ENCODE measurements around the gene CITED1. TPM values are rescaled to one million over a fixed set of nuclear protein-coding genes. Genes with fewer than 3 reads are reported as not detected.

The CITED1 gene
- total RNA-seq, 4 donors from 2014 or later: 0.45 to 1.8 (median 1.2) TPM

DNA sequence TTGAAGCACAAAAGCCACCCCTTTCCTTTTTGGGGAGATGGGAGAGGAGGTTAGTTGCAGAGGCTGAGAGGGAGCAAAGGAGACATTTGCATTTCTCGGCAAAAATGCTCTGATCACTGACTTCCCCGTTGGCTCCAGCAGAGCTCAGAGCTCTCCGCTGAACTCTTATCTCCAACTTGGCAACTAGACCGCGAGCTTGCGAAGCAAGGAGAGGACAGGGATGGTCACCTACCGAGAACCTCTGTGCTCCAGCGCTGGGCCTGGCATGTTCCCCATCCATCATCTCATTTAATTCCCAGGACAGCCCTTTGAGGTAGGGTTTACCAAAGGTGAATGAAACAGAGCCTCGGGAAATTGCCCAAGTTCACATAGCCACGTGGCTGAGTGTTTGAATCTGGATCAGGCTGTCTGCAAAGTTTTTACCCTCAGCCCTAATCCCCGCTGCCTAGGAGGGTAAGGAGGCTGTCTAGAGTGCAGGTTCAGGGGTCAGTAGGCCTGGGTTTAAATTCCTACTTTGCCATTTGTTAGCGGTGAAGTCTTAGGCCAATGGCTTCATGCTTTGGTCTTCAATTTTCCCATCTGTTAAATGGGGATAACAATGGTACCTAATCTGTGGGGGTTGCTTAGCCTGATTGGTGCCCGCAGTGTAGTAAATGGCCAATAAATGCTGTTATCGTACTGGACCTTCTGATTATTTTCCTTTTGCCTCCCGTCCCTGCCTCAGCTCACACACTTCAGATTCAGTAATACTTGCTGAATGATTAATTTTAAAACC is 3.8 kb upstream of the CITED1 start:
- H3K36me3 ChIP-seq: no peaks in the 10 kb centered on the region
- no peak for DNase-seq (ENCODE audit: extremely low spot score)
- H3K27me3 ChIP-seq: no peaks in the 10 kb centered on the region
- H3K4me1 ChIP-seq: peaks cover 21 to 66% (median 55%) of the 10 kb centered on the region in 4 donors
- H3K4me3 ChIP-seq: peak overlapping the region; percentile 44 to 70 (median 53)
- H3K9me3 ChIP-seq: no peaks in the 10 kb centered on the region
- intact Hi-C loops (cut with DNase I): loop anchor here (10.0 kb wide), 1 partner anchor 235 kb away; no protein-coding TSS in a partner anchor
- TF ChIP-seq EP300 (IDR thresholded peaks at IDR 0.05) (no peak), POLR2AphosphoS5 (IDR thresholded peaks at IDR 0.05) (no peak), POLR2A (IDR thresholded peaks at IDR 0.05; ENCODE audit: low read depth) (no peak)
- TF ChIP-seq, protein P1, sequence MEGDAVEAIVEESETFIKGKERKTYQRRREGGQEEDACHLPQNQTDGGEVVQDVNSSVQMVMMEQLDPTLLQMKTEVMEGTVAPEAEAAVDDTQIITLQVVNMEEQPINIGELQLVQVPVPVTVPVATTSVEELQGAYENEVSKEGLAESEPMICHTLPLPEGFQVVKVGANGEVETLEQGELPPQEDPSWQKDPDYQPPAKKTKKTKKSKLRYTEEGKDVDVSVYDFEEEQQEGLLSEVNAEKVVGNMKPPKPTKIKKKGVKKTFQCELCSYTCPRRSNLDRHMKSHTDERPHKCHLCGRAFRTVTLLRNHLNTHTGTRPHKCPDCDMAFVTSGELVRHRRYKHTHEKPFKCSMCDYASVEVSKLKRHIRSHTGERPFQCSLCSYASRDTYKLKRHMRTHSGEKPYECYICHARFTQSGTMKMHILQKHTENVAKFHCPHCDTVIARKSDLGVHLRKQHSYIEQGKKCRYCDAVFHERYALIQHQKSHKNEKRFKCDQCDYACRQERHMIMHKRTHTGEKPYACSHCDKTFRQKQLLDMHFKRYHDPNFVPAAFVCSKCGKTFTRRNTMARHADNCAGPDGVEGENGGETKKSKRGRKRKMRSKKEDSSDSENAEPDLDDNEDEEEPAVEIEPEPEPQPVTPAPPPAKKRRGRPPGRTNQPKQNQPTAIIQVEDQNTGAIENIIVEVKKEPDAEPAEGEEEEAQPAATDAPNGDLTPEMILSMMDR (IDR thresholded peaks at IDR 0.05): no peak
- no peak overlapping the region for H3K27ac ChIP-seq (replicated peaks in 1 of 4)
- 26% methylated on average over 14 of the region's 15 CpGs for WGBS

DNA sequence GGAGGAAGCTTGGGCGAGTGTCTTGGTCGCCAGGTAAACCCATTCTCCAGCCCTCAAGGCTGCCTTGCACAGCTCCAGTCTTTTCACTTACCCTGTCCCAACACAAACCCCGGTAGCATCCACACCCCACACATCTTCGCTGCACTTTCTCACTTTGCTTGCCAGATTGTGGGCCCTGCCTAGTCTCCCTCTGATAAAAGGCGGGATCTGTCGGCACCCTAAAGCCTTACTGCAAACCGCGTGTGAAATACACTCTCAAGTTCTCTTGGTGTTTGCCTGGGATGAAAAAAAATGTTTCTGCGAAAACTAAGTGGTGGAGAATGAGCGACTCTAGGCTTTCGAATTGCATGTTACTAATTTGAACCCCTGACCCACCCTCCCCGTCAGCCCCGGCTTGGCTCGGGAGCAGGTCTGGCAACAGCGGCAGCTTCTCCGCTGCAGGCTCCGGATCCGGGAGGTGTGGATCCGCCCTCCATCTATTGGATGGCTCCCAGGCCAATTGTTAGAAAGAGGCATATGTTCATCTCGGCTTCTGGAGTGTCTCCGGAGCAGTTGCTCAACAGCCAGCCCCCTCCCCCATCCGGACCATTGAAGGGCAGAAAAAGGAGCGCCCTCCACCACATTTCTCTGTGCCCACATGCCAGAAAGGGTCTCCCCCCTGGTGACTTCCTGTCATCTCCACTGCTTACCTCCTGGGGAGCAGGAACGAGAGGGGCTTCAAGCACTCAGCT is 3.0 kb upstream of the CITED1 start:
- H3K27me3 ChIP-seq: no peaks in the 10 kb centered on the region
- intact Hi-C loops (cut with DNase I): loop anchor here (10.0 kb wide), 1 partner anchor 236 kb away; no protein-coding TSS in a partner anchor
- no peak overlapping the region for H3K27ac ChIP-seq (replicated peaks in 1 of 4)
- peaks cover 21 to 63% (median 48%) of the 10 kb centered on the region in 4 donors for H3K4me1 ChIP-seq
- H3K4me3 ChIP-seq: peak overlapping the region; percentile 44 to 70 (median 53)
- TF ChIP-seq POLR2A (IDR thresholded peaks at IDR 0.05; ENCODE audit: low read depth) (no peak), POLR2AphosphoS5 (IDR thresholded peaks at IDR 0.05) (peak; percentile 16 to 39)
- no peaks in the 10 kb centered on the region for H3K36me3 ChIP-seq
- no peak for DNase-seq (ENCODE audit: extremely low spot score)
- H3K9me3 ChIP-seq: no peaks in the 10 kb centered on the region
- 12% methylated on average over 19 of the region's 24 CpGs for whole genome bisulfite sequencing

DNA sequence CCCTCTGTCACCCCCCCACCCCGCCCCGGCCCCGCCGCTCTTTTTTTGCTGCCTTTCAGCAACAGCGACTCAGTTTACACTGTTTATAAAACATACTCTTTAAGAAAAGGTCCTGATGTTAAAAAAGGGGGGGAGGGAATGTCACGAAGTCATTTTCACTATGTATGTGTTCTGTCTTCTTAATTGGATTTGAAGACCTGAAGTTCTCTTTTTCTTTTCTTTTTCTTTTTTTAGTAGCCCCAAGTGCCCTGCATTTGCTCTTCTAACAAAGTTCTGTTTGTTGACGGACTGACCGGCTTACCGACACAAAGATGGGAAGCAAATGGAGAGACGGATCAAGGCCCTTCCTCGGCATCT is 2.5 kb upstream of the CITED1 start:
- TF ChIP-seq POLR2A (IDR thresholded peaks at IDR 0.05; ENCODE audit: low read depth): no peak
- no peak for TF ChIP-seq POLR2AphosphoS5 (IDR thresholded peaks at IDR 0.05)
- TF ChIP-seq EP300 (IDR thresholded peaks at IDR 0.05): no peak
- TF ChIP-seq, protein P1 (IDR thresholded peaks at IDR 0.05): no peak
- H3K27me3 ChIP-seq: peaks cover 0 to 5% (median 0%) of the 10 kb centered on the region in 4 donors
- H3K4me1 ChIP-seq: peaks cover 21 to 57% (median 43%) of the 10 kb centered on the region in 4 donors

DNA sequence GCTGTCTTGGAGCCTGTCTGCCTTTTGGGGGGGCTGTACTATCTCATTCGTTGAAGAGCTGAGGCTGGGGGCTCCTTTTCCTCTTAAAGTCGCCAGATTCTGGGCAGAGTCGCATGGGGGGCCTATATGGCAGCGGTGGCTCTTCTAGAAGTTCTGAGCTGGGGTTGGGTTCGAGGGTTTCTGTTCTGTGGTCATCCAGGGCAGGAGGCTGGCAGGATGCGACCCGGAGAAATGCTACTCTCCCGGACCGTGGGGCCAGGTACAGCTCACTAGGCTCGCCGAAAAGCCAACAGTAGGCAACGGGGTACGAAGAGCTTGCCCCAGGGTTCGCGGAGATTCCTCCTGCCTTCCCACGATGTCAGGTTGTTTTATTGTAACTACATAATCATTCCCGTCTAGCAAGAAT is 1.9 kb upstream of the CITED1 start:
- TF ChIP-seq POLR2A (IDR thresholded peaks at IDR 0.05; ENCODE audit: low read depth): no peak
- TF ChIP-seq POLR2AphosphoS5 (IDR thresholded peaks at IDR 0.05): no peak
- TF ChIP-seq EP300 (IDR thresholded peaks at IDR 0.05): no peak
- TF ChIP-seq, protein P1 (IDR thresholded peaks at IDR 0.05): no peak
- intact Hi-C loops (cut with DNase I): loop anchor here (10.0 kb wide), 1 partner anchor 237 kb away; no protein-coding TSS in a partner anchor
- peak overlapping the region; percentile 58 to 70 (median 61) for H3K4me3 ChIP-seq
- H3K9me3 ChIP-seq: no peaks in the 10 kb centered on the region
- H3K27ac ChIP-seq (replicated peaks in 1 of 4): no peak overlapping the region
- peaks cover 0 to 10% (median 0%) of the 10 kb centered on the region in 4 donors for H3K27me3 ChIP-seq
- 20% methylated on average over 17 of the region's 17 CpGs for WGBS
- H3K36me3 ChIP-seq: no peaks in the 10 kb centered on the region
- DNase-seq (ENCODE audit: extremely low spot score): no peak
- peaks cover 21 to 57% (median 43%) of the 10 kb centered on the region in 4 donors for H3K4me1 ChIP-seq

More for the DNA sequence above, 2.5 kb upstream of the CITED1 start:
- intact Hi-C loops (cut with DNase I): loop anchor here (10.0 kb wide), 1 partner anchor 237 kb away; no protein-coding TSS in a partner anchor
- Histone ChIP-seq H3K36me3 (no peaks in the 10 kb centered on the region), H3K4me3 (peak overlapping the region; percentile 44 to 70 (median 60)), H3K27ac (replicated peaks in 1 of 4) (no peak overlapping the region), H3K9me3 (no peaks in the 10 kb centered on the region)
- no peak for DNase-seq (ENCODE audit: extremely low spot score)
- 26% methylated on average over 11 of the region's 11 CpGs for WGBS
